ENCODE results near the gene PKIG. TPM values are rescaled to one million over a fixed set of nuclear protein-coding genes. Genes with fewer than 3 reads are reported as not detected.
"Not testable (repeated sequence)": the region's sequence is repeated elsewhere in the genome, so short reads cannot be mapped to it uniquely, and the experiment has no call there.

Gene PKIG
- total RNA-seq, 1 experiment from 2014 or later, result 76.2 TPM

GRCh38 chr20:44581515-44581914, 864 bp upstream of the PKIG start:
- DNase-seq, result no peak

GRCh38 chr20:44583157-44583556, 778 bp downstream of the PKIG start:
- Histone ChIP-seq H3K4me3 (ENCODE audit: insufficient read depth, low read depth, low read length) (no peak overlapping the region), H3K36me3 (replicated peaks; ENCODE audit: control insufficient read depth, insufficient read depth, low read length) (no peaks in the 10 kb centered on the region), H3K27me3 (ENCODE audit: control insufficient read depth, insufficient read depth, low read length) (no peaks in the 10 kb centered on the region)
- DNase-seq, result no peak

More at GRCh38 chr20:44581515-44581914, 864 bp upstream of the PKIG start:
- Histone ChIP-seq H3K36me3 (replicated peaks; ENCODE audit: control insufficient read depth, insufficient read depth, low read length) (no peaks in the 10 kb centered on the region), H3K27me3 (ENCODE audit: control insufficient read depth, insufficient read depth, low read length) (no peaks in the 10 kb centered on the region), H3K4me3 (ENCODE audit: insufficient read depth, low read depth, low read length) (no peak overlapping the region)

- H3K36me3 ChIP-seq (replicated peaks; ENCODE audit: control insufficient read depth, insufficient read depth, low read length), result no peaks in the 10 kb centered on the region
- no peak overlapping the region for H3K4me3 ChIP-seq (ENCODE audit: insufficient read depth, low read depth, low read length)
- DNase-seq, result no peak
- H3K27me3 ChIP-seq (ENCODE audit: control insufficient read depth, insufficient read depth, low read length), result no peaks in the 10 kb centered on the region
These were observed 1.8 kb downstream of the PKIG start for GRCh38 chr20:44584162-44584561.

- no peak for DNase-seq
- Histone ChIP-seq H3K4me3 (ENCODE audit: insufficient read depth, low read depth, low read length) (no peak overlapping the region), H3K36me3 (replicated peaks; ENCODE audit: control insufficient read depth, insufficient read depth, low read length) (no peaks in the 10 kb centered on the region), H3K27me3 (ENCODE audit: control insufficient read depth, insufficient read depth, low read length) (no peaks in the 10 kb centered on the region)
These were observed 2.9 kb downstream of the PKIG start for GRCh38 chr20:44585057-44585963.

- no peak overlapping the region for H3K4me3 ChIP-seq (ENCODE audit: insufficient read depth, low read depth, low read length)
- H3K27me3 ChIP-seq (ENCODE audit: control insufficient read depth, insufficient read depth, low read length), result no peaks in the 10 kb centered on the region
- H3K36me3 ChIP-seq (replicated peaks; ENCODE audit: control insufficient read depth, insufficient read depth, low read length), result no peaks in the 10 kb centered on the region
- no peak for DNase-seq
These were observed 4.0 kb downstream of the PKIG start for GRCh38 chr20:44586289-44586911.

GRCh38 chr20:44587035-44587980, 4.9 kb downstream of the PKIG start:
- H3K27me3 ChIP-seq (ENCODE audit: control insufficient read depth, insufficient read depth, low read length), result no peaks in the 10 kb centered on the region
- H3K36me3 ChIP-seq (replicated peaks; ENCODE audit: control insufficient read depth, insufficient read depth, low read length), result no peaks in the 10 kb centered on the region; the same call in 1 of the 2 replicates
- no peak for DNase-seq
- no peak overlapping the region for H3K4me3 ChIP-seq (ENCODE audit: insufficient read depth, low read depth, low read length)

GRCh38 chr20:44588321-44588720, 5.9 kb downstream of the PKIG start:
- not testable (repeated sequence) for DNase-seq; H3K4me3 ChIP-seq (ENCODE audit: insufficient read depth, low read depth, low read length); H3K36me3 ChIP-seq (replicated peaks; ENCODE audit: control insufficient read depth, insufficient read depth, low read length); H3K27me3 ChIP-seq (ENCODE audit: control insufficient read depth, insufficient read depth, low read length)

- DNase-seq, result no peak
- Histone ChIP-seq H3K4me3 (ENCODE audit: insufficient read depth, low read depth, low read length) (no peak overlapping the region), H3K36me3 (replicated peaks; ENCODE audit: control insufficient read depth, insufficient read depth, low read length) (no peaks in the 10 kb centered on the region; the same call in 1 of the 2 replicates), H3K27me3 (ENCODE audit: control insufficient read depth, insufficient read depth, low read length) (no peaks in the 10 kb centered on the region)
These were observed 7.2 kb downstream of the PKIG start for GRCh38 chr20:44589537-44589936.

- no peaks in the 10 kb centered on the region for H3K27me3 ChIP-seq (ENCODE audit: control insufficient read depth, insufficient read depth, low read length)
- no peak overlapping the region for H3K4me3 ChIP-seq (ENCODE audit: insufficient read depth, low read depth, low read length)
- DNase-seq, result no peak
- H3K36me3 ChIP-seq (replicated peaks; ENCODE audit: control insufficient read depth, insufficient read depth, low read length), result no peaks in the 10 kb centered on the region; the same call in 1 of the 2 replicates
These were observed 8.8 kb downstream of the PKIG start for GRCh38 chr20:44590980-44591778.

- no peak for DNase-seq
- Histone ChIP-seq H3K27me3 (ENCODE audit: control insufficient read depth, insufficient read depth, low read length) (no peaks in the 10 kb centered on the region), H3K36me3 (replicated peaks; ENCODE audit: control insufficient read depth, insufficient read depth, low read length) (no peaks in the 10 kb centered on the region; the same call in 1 of the 2 replicates), H3K4me3 (ENCODE audit: insufficient read depth, low read depth, low read length) (no peak overlapping the region)
These were observed 10.0 kb downstream of the PKIG start for GRCh38 chr20:44592366-44592765.

GRCh38 chr20:44593751-44594150, 11.4 kb downstream of the PKIG start:
- Histone ChIP-seq H3K27me3 (ENCODE audit: control insufficient read depth, insufficient read depth, low read length) (no peaks in the 10 kb centered on the region), H3K36me3 (replicated peaks; ENCODE audit: control insufficient read depth, insufficient read depth, low read length) (no peaks in the 10 kb centered on the region; the same call in 1 of the 2 replicates), H3K4me3 (ENCODE audit: insufficient read depth, low read depth, low read length) (no peak overlapping the region)
- no peak for DNase-seq

- Histone ChIP-seq H3K4me3 (ENCODE audit: insufficient read depth, low read depth, low read length) (no peak overlapping the region), H3K27me3 (ENCODE audit: control insufficient read depth, insufficient read depth, low read length) (no peaks in the 10 kb centered on the region), H3K36me3 (replicated peaks; ENCODE audit: control insufficient read depth, insufficient read depth, low read length) (no peaks in the 10 kb centered on the region; the same call in 1 of the 2 replicates)
- DNase-seq, result no peak
These were observed 12.4 kb downstream of the PKIG start for GRCh38 chr20:44594730-44595129.

- Histone ChIP-seq H3K27me3 (ENCODE audit: control insufficient read depth, insufficient read depth, low read length) (no peaks in the 10 kb centered on the region), H3K36me3 (replicated peaks; ENCODE audit: control insufficient read depth, insufficient read depth, low read length) (no peaks in the 10 kb centered on the region; the same call in 1 of the 2 replicates), H3K4me3 (ENCODE audit: insufficient read depth, low read depth, low read length) (no peak overlapping the region)
- DNase-seq, result no peak
These were observed 13.6 kb downstream of the PKIG start for GRCh38 chr20:44596010-44596409.
